HepG2 (cell line): ENCODE results near the gene TRMT1. TPM values are rescaled to one million over a fixed set of nuclear protein-coding genes. Genes with fewer than 3 reads are reported as not detected.

Source experiments
- DNMT3B ChIP-seq: conservative IDR thresholded peaks from 2 replicates; pipeline ENCODE4 v1.6.1; 2016; ENCODE audit warnings: missing biosample characterization, control low read depth
- GRHL1 ChIP-seq: sonication (generic); formaldehyde crosslinking; conservative IDR thresholded peaks from 2 replicates; pipeline ENCODE4 v1.8.0; 2022; ENCODE audit warnings: missing genetic modification reagents
- KDM5B ChIP-seq: sonication (generic); formaldehyde crosslinking; IDR thresholded peaks from 2 replicates; pipeline ENCODE4 v1.4.0; 2020; ENCODE audit warnings: missing genetic modification reagents, mild to moderate bottlenecking, borderline replicate concordance
- MXI1 ChIP-seq: IDR thresholded peaks from 3 replicates; pipeline ENCODE4 v1.6.1; 2012; ENCODE audit warnings: low read depth, low read length, inconsistent platforms, borderline replicate concordance
- RAD51 ChIP-seq: fragments of 450-650 bp; IDR thresholded peaks from 2 replicates; pipeline ENCODE4 v1.6.1; 2016; ENCODE audit warnings: borderline replicate concordance
- RNF219 ChIP-seq: sonication (generic); formaldehyde crosslinking; IDR thresholded peaks from 2 replicates; pipeline ENCODE4 v1.5.0; 2020; ENCODE audit warnings: mild to moderate bottlenecking, missing genetic modification reagents
- ZNF160 ChIP-seq: sonication (generic); formaldehyde crosslinking; IDR thresholded peaks from 2 replicates; pipeline ENCODE4 v1.8.0; 2022; ENCODE audit warnings: mild to moderate bottlenecking, inconsistent platforms, missing genetic modification reagents
- ZNF44 ChIP-seq: sonication (generic); formaldehyde crosslinking; IDR thresholded peaks from 2 replicates; pipeline ENCODE4 v1.5.1; 2020; ENCODE audit warnings: mild to moderate bottlenecking, missing genetic modification reagents
- ZNF549 ChIP-seq: sonication (generic); formaldehyde crosslinking; IDR thresholded peaks from 2 replicates; pipeline ENCODE4 v1.5.0; 2020; ENCODE audit warnings: missing genetic modification reagents
- ZXDC ChIP-seq: sonication (generic); formaldehyde crosslinking; IDR thresholded peaks from 2 replicates; pipeline ENCODE4 v1.5.0; 2020; ENCODE audit warnings: mild to moderate bottlenecking, missing genetic modification reagents
- polyA plus RNA-seq, 8 experiments: library from polyadenylated mRNA; depleted of rRNA in 3 of 8; stranded (reverse) in 7 of 8; unstranded in 1 of 8; fragments of >200 nt; fragmentation: Illumina TruSeq in 4 of 8; extraction: Trizol in 4 of 8; gene quantifications; 2 replicates each; pipeline versions ENCODE4 v1.2.1 to v1.2.3, GENCODE V29; 2011 to 2016; ENCODE audit warnings: low read depth in 4 of 8, missing spikeins in 1 of 8, mixed read lengths in 1 of 8; ENCODE audit not compliant: insufficient read depth in 1 of 8
- total RNA-seq, 5 experiments: library from RNA; depleted of rRNA; stranded (reverse); fragments of >200 nt; fragmentation: Illumina TruSeq; extraction: Trizol; gene quantifications; 2 replicates each; pipeline ENCODE4 v1.2.3, GENCODE V29; 2016; ENCODE audit warnings: low read depth in 1 of 5
- TF ChIP-seq, protein P1 (sequence below): sonication (generic); formaldehyde crosslinking; IDR thresholded peaks from 2 replicates; pipeline ENCODE4 v1.5.0; 2020; ENCODE audit warnings: mild to moderate bottlenecking, missing genetic modification reagents
- TF ChIP-seq, protein P2 (sequence below): sonication (generic); formaldehyde crosslinking; IDR thresholded peaks from 2 replicates; pipeline ENCODE4 v1.4.0; 2020; ENCODE audit warnings: missing genetic modification reagents
- TF ChIP-seq, protein P3 (sequence below): IDR thresholded peaks from 2 replicates; pipeline ENCODE4 v1.6.1; 2016; ENCODE audit warnings: missing compliant biosample characterization, missing genetic modification reagents, borderline replicate concordance
- TF ChIP-seq, protein P4 (sequence below): sonication (generic); formaldehyde crosslinking; IDR thresholded peaks from 2 replicates; pipeline ENCODE4 v1.4.0; 2020; ENCODE audit warnings: mild to moderate bottlenecking, missing genetic modification reagents

The TRMT1 gene
- total and polyA plus RNA-seq, 2 of the 13 experiments (the other 11 are each of a cell fraction or from before 2014, with no cell fraction given), result 35.5 to 44.1 TPM

GRCh38 chr19:13102666-13103580 is 13.6 kb downstream of the TRMT1 start, which contains the start of gene LYL1 (continued):
- TF ChIP-seq, protein P1, sequence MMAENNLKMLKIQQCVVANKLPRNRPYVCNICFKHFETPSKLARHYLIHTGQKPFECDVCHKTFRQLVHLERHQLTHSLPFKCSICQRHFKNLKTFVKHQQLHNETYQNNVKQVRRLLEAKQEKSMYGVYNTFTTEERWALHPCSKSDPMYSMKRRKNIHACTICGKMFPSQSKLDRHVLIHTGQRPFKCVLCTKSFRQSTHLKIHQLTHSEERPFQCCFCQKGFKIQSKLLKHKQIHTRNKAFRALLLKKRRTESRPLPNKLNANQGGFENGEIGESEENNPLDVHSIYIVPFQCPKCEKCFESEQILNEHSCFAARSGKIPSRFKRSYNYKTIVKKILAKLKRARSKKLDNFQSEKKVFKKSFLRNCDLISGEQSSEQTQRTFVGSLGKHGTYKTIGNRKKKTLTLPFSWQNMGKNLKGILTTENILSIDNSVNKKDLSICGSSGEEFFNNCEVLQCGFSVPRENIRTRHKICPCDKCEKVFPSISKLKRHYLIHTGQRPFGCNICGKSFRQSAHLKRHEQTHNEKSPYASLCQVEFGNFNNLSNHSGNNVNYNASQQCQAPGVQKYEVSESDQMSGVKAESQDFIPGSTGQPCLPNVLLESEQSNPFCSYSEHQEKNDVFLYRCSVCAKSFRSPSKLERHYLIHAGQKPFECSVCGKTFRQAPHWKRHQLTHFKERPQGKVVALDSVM (CRISPR knock-in tag), result no peak
- TF ChIP-seq ZNF160, result no peak
- no peak for TF ChIP-seq RAD51
- TF ChIP-seq, protein P2, sequence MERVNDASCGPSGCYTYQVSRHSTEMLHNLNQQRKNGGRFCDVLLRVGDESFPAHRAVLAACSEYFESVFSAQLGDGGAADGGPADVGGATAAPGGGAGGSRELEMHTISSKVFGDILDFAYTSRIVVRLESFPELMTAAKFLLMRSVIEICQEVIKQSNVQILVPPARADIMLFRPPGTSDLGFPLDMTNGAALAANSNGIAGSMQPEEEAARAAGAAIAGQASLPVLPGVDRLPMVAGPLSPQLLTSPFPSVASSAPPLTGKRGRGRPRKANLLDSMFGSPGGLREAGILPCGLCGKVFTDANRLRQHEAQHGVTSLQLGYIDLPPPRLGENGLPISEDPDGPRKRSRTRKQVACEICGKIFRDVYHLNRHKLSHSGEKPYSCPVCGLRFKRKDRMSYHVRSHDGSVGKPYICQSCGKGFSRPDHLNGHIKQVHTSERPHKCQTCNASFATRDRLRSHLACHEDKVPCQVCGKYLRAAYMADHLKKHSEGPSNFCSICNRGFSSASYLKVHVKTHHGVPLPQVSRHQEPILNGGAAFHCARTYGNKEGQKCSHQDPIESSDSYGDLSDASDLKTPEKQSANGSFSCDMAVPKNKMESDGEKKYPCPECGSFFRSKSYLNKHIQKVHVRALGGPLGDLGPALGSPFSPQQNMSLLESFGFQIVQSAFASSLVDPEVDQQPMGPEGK (CRISPR knock-in tag), result peak; percentile 56; the same call in 1 of the 2 replicates
- no peak for TF ChIP-seq ZNF44 (CRISPR knock-in tag)
- no peak for TF ChIP-seq ZNF549 (CRISPR knock-in tag)
- TF ChIP-seq, protein P3, sequence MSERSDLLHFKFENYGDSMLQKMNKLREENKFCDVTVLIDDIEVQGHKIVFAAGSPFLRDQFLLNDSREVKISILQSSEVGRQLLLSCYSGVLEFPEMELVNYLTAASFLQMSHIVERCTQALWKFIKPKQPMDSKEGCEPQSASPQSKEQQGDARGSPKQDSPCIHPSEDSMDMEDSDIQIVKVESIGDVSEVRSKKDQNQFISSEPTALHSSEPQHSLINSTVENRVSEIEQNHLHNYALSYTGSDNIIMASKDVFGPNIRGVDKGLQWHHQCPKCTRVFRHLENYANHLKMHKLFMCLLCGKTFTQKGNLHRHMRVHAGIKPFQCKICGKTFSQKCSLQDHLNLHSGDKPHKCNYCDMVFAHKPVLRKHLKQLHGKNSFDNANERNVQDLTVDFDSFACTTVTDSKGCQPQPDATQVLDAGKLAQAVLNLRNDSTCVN (CRISPR knock-in tag), result no peak
- no peak for TF ChIP-seq DNMT3B (CRISPR knock-in tag)
- TF ChIP-seq MXI1, result no peak
- no peak for TF ChIP-seq RNF219
- TF ChIP-seq, protein P4, sequence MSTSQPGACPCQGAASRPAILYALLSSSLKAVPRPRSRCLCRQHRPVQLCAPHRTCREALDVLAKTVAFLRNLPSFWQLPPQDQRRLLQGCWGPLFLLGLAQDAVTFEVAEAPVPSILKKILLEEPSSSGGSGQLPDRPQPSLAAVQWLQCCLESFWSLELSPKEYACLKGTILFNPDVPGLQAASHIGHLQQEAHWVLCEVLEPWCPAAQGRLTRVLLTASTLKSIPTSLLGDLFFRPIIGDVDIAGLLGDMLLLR (CRISPR knock-in tag), result no peak
- TF ChIP-seq KDM5B, result no peak
- no peak for TF ChIP-seq ZXDC
- TF ChIP-seq GRHL1 (CRISPR knock-in tag), result no peak
